GM23338 (cell line): ENCODE measurements around the gene CDYL.

Experiments used
- CREB1 ChIP-seq: fragments of 250-450 bp; sonication (Bioruptor Pico); IDR thresholded peaks from 2 replicates; pipeline ENCODE4 v1.5.0; 2020; ENCODE audit warnings: low read depth, mild to moderate bottlenecking, moderate library complexity
- CTCF ChIP-seq, 2 experiments: fragments of 200-600 bp in 1 of 2; sonication (generic) in 1 of 2; conservative IDR thresholded peaks; 2 replicates each; pipeline versions ENCODE4 v1.5.1 to v1.6.1; 2016 to 2017; ENCODE audit warnings: antibody characterized with exemption in 2 of 2, low read depth in 2 of 2, mild to moderate bottlenecking in 2 of 2, moderate library complexity in 1 of 2
- EZH2 ChIP-seq: fragments of 200-600 bp; sonication (generic); IDR thresholded peaks from one replicate; pipeline ENCODE4 v1.8.0; 2017; ENCODE audit warnings: antibody characterized with exemption, mild to moderate bottlenecking, low read depth; ENCODE audit not compliant: unreplicated experiment

GRCh38 chr6:4736371-4736873 is 39.8 kb upstream of the CDYL start:
- TF ChIP-seq EZH2 (no peak), CTCF (conservative IDR thresholded peaks at IDR 0.05; ENCODE audit: low read depth in 2 of 2) (no peak), CREB1 (CRISPR knock-in tag) (no peak)
